Body of pancreas (tissue), 4 donors: ENCODE measurements around the gene CARNS1. TPM values are rescaled to one million over a fixed set of nuclear protein-coding genes. Genes with fewer than 3 reads are reported as not detected.

Experiments
- ATAC-seq: fragments of 150-250 bp; one replicate; pipeline ENCODE4 v1.9.1; 2016
- DNase-seq, 4 donors: peaks; one replicate each; pipeline ENCODE4 v3.0.0-alpha.2; 2019
- H3K27ac ChIP-seq, 4 donors: fragments of 200-600 bp; sonication (generic); 1 replicate in 3 of 4; 2 replicates in 1 of 4; pipeline versions ENCODE4 v1.5.1 to v1.6.1; 2016 to 2019; ENCODE audit warnings: mild to moderate bottlenecking in 1 of 4, mixed read lengths in 1 of 4, moderate library complexity in 1 of 4
- H3K27me3 ChIP-seq, 2 donors: fragments of 200-600 bp; sonication (generic); one replicate each; pipeline ENCODE4 v1.6.0; 2016; ENCODE audit warnings: mild to moderate bottlenecking in 1 of 2
- H3K36me3 ChIP-seq, 2 donors: fragments of 200-600 bp; sonication (generic); replicated peaks in 1 of 2; 2 replicates each; pipeline ENCODE4 v1.5.1; 2016; ENCODE audit warnings: low read depth in 2 of 2; ENCODE audit not compliant: insufficient read depth in 1 of 2
- H3K4me1 ChIP-seq: fragments of 200-600 bp; sonication (generic); one replicate; pipeline ENCODE4 v1.6.0; 2016
- H3K4me3 ChIP-seq, 2 donors: fragments of 200-600 bp; sonication (generic); 1 replicate in 1 of 2; 2 replicates in 1 of 2; pipeline ENCODE4 v1.5.1; 2016 to 2019
- H3K9me3 ChIP-seq, 3 donors: fragments of 200-600 bp; sonication (generic); 1 replicate in 2 of 3; 2 replicates in 1 of 3; pipeline ENCODE4 v1.5.1; 2016
- POLR2A ChIP-seq, 3 donors: fragments of 450-650 bp; IDR thresholded peaks; one replicate each; pipeline ENCODE4 v1.6.1; 2016; ENCODE audit warnings: antibody characterized with exemption in 3 of 3, mild to moderate bottlenecking in 2 of 3
- WGBS, 2 donors: methylation state at CpG; one replicate each; pipeline ENCODE4 v1.1.5; 2017; 5-methylcytosine and 5-hydroxymethylcytosine counted together
- intact Hi-C: fragments of 100-400 bp; cut with DNase I; formaldehyde crosslinking; loops from one replicate; pipeline ENCODE4 v1.15.1; 2023
- total RNA-seq, 2 donors: library from RNA; depleted of rRNA; stranded (reverse); fragments of >200 nt; gene quantifications; one replicate each; pipeline ENCODE4 v1.1.0, GENCODE V29; 2016
- TF ChIP-seq, protein P1 (sequence below), 7 experiments: fragments of 450-650 bp in 4 of 7; fragments of 200-600 bp in 3 of 7; sonication (generic) in 3 of 7; IDR thresholded peaks; one replicate each; pipeline ENCODE4 v1.5.1; 2016 to 2019; ENCODE audit warnings: antibody characterized with exemption in 7 of 7

The CARNS1 gene
- total RNA-seq, 2 donors from 2014 or later = 2.1 to 2.6 TPM

- H3K4me1 ChIP-seq = peaks cover 15% of the 10 kb centered on the region
- H3K4me3 ChIP-seq = no peak overlapping the region
- intact Hi-C loops = no loop called here
- no peaks in the 10 kb centered on the region for H3K9me3 ChIP-seq
- no peaks in the 10 kb centered on the region for H3K27me3 ChIP-seq
- TF ChIP-seq, protein P1, sequence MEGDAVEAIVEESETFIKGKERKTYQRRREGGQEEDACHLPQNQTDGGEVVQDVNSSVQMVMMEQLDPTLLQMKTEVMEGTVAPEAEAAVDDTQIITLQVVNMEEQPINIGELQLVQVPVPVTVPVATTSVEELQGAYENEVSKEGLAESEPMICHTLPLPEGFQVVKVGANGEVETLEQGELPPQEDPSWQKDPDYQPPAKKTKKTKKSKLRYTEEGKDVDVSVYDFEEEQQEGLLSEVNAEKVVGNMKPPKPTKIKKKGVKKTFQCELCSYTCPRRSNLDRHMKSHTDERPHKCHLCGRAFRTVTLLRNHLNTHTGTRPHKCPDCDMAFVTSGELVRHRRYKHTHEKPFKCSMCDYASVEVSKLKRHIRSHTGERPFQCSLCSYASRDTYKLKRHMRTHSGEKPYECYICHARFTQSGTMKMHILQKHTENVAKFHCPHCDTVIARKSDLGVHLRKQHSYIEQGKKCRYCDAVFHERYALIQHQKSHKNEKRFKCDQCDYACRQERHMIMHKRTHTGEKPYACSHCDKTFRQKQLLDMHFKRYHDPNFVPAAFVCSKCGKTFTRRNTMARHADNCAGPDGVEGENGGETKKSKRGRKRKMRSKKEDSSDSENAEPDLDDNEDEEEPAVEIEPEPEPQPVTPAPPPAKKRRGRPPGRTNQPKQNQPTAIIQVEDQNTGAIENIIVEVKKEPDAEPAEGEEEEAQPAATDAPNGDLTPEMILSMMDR (IDR thresholded peaks at IDR 0.05) = no peak
- TF ChIP-seq POLR2A (IDR thresholded peaks at IDR 0.05) = no peak
- WGBS, 2 donors = 55 to 90% methylated on average over 4 to 21 of the region's 24 CpGs
- H3K36me3 ChIP-seq = no peaks in the 10 kb centered on the region
- ATAC-seq (no peak), DNase-seq (no peak)
- H3K27ac ChIP-seq = no peak overlapping the region
Observed at GRCh38 chr11:67409261-67409666, 6.2 kb upstream of the CARNS1 start.

- Histone ChIP-seq H3K4me3 (no peak overlapping the region), H3K9me3 (no peaks in the 10 kb centered on the region), H3K27me3 (no peaks in the 10 kb centered on the region), H3K4me1 (peaks cover 17% of the 10 kb centered on the region), H3K27ac (no peak overlapping the region), H3K36me3 (no peaks in the 10 kb centered on the region)
- ATAC-seq = peak; percentile 61
- TF ChIP-seq, protein P1 (IDR thresholded peaks at IDR 0.05) = peak in 1 of 7 experiments; percentile 16
- no peak for TF ChIP-seq POLR2A (IDR thresholded peaks at IDR 0.05)
- intact Hi-C loops = no loop called here
- WGBS, 2 donors = 18 to 23% methylated on average over 4 to 12 of the region's 13 CpGs
- DNase-seq = peak; percentile 53 to 72 (median 68)
Observed at GRCh38 chr11:67409781-67410368, 5.6 kb upstream of the CARNS1 start.

DNA sequence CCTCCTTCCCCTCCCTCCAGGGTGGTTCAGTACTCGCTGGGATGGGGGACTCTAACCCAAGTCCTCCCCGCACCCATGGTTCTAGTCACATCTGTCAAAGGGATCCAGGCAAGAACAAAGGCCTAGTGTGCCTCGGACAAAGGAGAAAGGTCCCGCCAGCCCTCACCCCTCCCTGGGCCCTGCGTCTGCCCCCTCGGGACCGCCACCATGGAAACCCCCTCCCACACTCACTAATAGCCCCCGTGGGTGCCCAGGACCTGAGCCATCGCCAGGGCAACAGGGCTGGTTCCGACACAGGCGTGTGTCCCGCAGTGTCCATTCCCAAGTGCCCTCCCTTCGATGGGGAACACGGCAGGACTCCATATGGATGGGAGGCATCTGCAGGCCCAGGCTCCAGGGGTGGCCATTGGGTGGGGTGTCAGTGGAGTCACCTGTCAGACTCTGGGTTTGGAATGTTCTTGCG, 5.1 kb upstream of the CARNS1 start:
- Histone ChIP-seq H3K4me3 (no peak overlapping the region), H3K27ac (no peak overlapping the region), H3K4me1 (peaks cover 22% of the 10 kb centered on the region), H3K9me3 (no peaks in the 10 kb centered on the region), H3K36me3 (no peaks in the 10 kb centered on the region), H3K27me3 (no peaks in the 10 kb centered on the region)
- TF ChIP-seq POLR2A (IDR thresholded peaks at IDR 0.05) = no peak
- TF ChIP-seq, protein P1 (IDR thresholded peaks at IDR 0.05) = no peak
- DNase-seq (no peak), ATAC-seq (no peak)
- intact Hi-C loops = no loop called here
- WGBS, 2 donors = 33 to 50% methylated on average over 2 to 15 of the region's 15 CpGs

- no peaks in the 10 kb centered on the region for H3K36me3 ChIP-seq
- WGBS, 2 donors = 68 to 72% methylated on average over 13 to 17 of the region's 17 CpGs
- no peak overlapping the region for H3K4me3 ChIP-seq
- no peak overlapping the region for H3K27ac ChIP-seq
- ATAC-seq = no peak
- TF ChIP-seq, protein P1 (IDR thresholded peaks at IDR 0.05) = no peak
- TF ChIP-seq POLR2A (IDR thresholded peaks at IDR 0.05) = no peak
- peaks cover 28% of the 10 kb centered on the region for H3K4me1 ChIP-seq
- no peaks in the 10 kb centered on the region for H3K9me3 ChIP-seq
- DNase-seq = no peak
- intact Hi-C loops = no loop called here
- H3K27me3 ChIP-seq = no peaks in the 10 kb centered on the region
Observed at GRCh38 chr11:67410984-67411784, 4.3 kb upstream of the CARNS1 start.
